Measurements from ENCODE around the gene CALN1. TPM values are rescaled to one million over a fixed set of nuclear protein-coding genes. Genes with fewer than 3 reads are reported as not detected.

CALN1 gene
- total and polyA plus RNA-seq, 4 donors, result 0.14 to 0.84 (median 0.24) TPM

DNA sequence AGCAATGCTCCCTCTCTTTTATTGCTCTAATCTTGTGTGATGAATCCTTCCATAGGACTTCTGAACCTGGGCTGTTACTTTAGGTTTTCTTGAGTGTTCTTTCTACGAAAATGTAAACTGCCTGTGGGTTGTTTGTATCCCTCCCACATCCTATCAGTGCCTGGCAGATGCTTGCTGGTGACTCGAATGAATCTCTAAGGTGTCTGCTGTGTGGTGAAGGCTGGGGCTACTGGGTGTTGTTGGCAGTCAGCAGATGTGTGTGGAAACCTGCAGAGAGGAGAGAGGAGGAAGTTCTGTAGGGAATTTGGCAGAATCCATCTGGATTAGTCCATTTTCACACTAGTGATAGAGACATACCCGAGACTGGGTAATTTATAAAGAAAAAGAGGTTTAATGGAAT is 639.4 kb downstream of the CALN1 start (continued):
- TF ChIP-seq YY1 (IDR thresholded peaks at IDR 0.05), result no peak

DNA sequence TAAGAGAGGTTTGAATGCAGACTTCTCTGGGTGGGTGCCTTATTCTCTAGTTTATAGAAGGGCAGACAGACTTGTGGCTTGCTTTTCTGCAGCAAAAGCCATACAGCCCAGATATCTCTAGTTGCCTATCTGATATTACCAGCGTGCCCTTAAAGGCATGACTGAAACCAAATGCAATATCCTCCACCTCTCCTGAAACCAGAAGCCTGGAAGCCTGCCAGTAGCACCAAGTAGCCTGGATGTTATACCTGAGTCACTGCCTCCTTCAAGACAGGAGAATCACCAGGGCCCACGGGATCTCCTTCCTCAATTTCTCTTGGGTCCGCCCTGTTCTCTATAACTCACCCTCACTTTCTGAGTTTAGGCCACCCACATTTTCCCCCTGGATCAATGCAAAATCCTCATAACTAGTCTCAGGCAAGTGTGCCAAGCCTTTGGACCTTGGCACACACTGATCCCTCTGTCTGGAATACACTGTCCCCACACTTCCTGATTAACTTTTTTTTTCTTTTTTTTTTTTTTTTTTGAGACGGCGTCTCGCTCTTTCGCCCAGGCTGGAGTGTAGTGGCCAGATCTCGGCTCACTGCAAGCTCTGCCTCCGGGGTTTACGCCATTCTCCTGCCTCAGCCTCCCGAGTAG is 641.8 kb downstream of the CALN1 start:
- TF ChIP-seq RAD21 (IDR thresholded peaks at IDR 0.05) (no peak), HNF4A (conservative IDR thresholded peaks at IDR 0.05) (no peak)
- Histone ChIP-seq H3K4me1 (ENCODE audit: control insufficient read depth in 4 of 4, insufficient read depth in 4 of 4, low read length in 3 of 4) (no peaks in the 10 kb centered on the region), H3K27me3 (ENCODE audit: control insufficient read depth in 4 of 4, insufficient read depth in 4 of 4, low read length in 3 of 4) (no peaks in the 10 kb centered on the region), H3K4me3 (ENCODE audit: low read depth in 1 of 3, low read length in 3 of 3) (no peak overlapping the region), H3K9me3 (ENCODE audit: control insufficient read depth in 4 of 4, low read length in 3 of 4) (no peaks in the 10 kb centered on the region), H3K36me3 (ENCODE audit: control insufficient read depth in 4 of 4, insufficient read depth in 3 of 4, low read depth in 1 of 4, low read length in 3 of 4) (no peaks in the 10 kb centered on the region), H3K27ac (ENCODE audit: low read depth in 1 of 2, low read length in 2 of 2) (no peak overlapping the region), H3K9ac (ENCODE audit: low read depth in 1 of 2, low read length in 2 of 2) (no peak overlapping the region)
- 86% methylated on average over 11 of the region's 11 CpGs for WGBS
- no peak for DNase-seq (ENCODE audit: low spot score)

DNA sequence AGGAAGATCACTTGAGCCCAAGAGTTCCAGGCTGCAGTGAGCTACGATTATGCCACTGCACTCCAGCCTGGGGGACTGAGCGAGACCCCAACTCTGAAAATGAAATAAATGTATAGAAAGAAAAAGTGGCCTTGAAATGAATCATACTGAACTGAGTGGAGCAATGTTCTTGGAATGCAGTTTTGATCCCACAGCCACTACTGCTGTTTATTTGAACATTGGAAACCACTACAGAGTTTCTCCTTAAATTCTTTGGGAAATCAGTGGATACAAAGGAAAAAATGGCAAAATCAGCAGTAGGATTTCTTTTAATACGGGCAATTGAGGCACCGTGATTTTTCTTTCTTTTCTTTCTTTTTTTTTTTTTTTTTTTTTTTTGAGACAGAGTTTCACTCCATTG is 642.8 kb downstream of the CALN1 start:
- 88% methylated on average over 4 of the region's 4 CpGs for WGBS
- no peak overlapping the region for H3K27ac ChIP-seq (ENCODE audit: low read depth in 1 of 2, low read length in 2 of 2)
- H3K4me1 ChIP-seq (ENCODE audit: control insufficient read depth in 4 of 4, insufficient read depth in 4 of 4, low read length in 3 of 4), result no peaks in the 10 kb centered on the region

More for the DNA sequence above, 642.8 kb downstream of the CALN1 start:
- Histone ChIP-seq H3K27me3 (ENCODE audit: control insufficient read depth in 4 of 4, insufficient read depth in 4 of 4, low read length in 3 of 4) (no peaks in the 10 kb centered on the region), H3K9ac (ENCODE audit: low read depth in 1 of 2, low read length in 2 of 2) (no peak overlapping the region), H3K9me3 (ENCODE audit: control insufficient read depth in 4 of 4, low read length in 3 of 4) (no peaks in the 10 kb centered on the region), H3K4me3 (ENCODE audit: low read depth in 1 of 3, low read length in 3 of 3) (no peak overlapping the region), H3K36me3 (ENCODE audit: control insufficient read depth in 4 of 4, insufficient read depth in 3 of 4, low read depth in 1 of 4, low read length in 3 of 4) (no peaks in the 10 kb centered on the region)
- TF ChIP-seq RAD21 (IDR thresholded peaks at IDR 0.05) (no peak), HNF4G (IDR thresholded peaks at IDR 0.05) (no peak), GABPA (IDR thresholded peaks at IDR 0.05 in 1 of 2, conservative IDR thresholded peaks at IDR 0.05 in 1 of 2) (no peak), SP1 (IDR thresholded peaks at IDR 0.05) (no peak), HNF4A (conservative IDR thresholded peaks at IDR 0.05) (no peak), YY1 (IDR thresholded peaks at IDR 0.05) (no peak), EGR1 (IDR thresholded peaks at IDR 0.05; ENCODE audit: low read depth in 2 of 2) (no peak), NR2F2 (IDR thresholded peaks at IDR 0.05) (no peak), TAF1 (conservative IDR thresholded peaks at IDR 0.05) (no peak), JUND (IDR thresholded peaks at IDR 0.05) (no peak), FOXA1 (IDR thresholded peaks at IDR 0.05) (no peak)
- TF ChIP-seq, protein P1, sequence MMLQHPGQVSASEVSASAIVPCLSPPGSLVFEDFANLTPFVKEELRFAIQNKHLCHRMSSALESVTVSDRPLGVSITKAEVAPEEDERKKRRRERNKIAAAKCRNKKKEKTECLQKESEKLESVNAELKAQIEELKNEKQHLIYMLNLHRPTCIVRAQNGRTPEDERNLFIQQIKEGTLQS (IDR thresholded peaks at IDR 0.05), result no peak
- TF ChIP-seq, protein P2, sequence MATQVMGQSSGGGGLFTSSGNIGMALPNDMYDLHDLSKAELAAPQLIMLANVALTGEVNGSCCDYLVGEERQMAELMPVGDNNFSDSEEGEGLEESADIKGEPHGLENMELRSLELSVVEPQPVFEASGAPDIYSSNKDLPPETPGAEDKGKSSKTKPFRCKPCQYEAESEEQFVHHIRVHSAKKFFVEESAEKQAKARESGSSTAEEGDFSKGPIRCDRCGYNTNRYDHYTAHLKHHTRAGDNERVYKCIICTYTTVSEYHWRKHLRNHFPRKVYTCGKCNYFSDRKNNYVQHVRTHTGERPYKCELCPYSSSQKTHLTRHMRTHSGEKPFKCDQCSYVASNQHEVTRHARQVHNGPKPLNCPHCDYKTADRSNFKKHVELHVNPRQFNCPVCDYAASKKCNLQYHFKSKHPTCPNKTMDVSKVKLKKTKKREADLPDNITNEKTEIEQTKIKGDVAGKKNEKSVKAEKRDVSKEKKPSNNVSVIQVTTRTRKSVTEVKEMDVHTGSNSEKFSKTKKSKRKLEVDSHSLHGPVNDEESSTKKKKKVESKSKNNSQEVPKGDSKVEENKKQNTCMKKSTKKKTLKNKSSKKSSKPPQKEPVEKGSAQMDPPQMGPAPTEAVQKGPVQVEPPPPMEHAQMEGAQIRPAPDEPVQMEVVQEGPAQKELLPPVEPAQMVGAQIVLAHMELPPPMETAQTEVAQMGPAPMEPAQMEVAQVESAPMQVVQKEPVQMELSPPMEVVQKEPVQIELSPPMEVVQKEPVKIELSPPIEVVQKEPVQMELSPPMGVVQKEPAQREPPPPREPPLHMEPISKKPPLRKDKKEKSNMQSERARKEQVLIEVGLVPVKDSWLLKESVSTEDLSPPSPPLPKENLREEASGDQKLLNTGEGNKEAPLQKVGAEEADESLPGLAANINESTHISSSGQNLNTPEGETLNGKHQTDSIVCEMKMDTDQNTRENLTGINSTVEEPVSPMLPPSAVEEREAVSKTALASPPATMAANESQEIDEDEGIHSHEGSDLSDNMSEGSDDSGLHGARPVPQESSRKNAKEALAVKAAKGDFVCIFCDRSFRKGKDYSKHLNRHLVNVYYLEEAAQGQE (IDR thresholded peaks at IDR 0.05), result no peak
- TF ChIP-seq, protein P3, sequence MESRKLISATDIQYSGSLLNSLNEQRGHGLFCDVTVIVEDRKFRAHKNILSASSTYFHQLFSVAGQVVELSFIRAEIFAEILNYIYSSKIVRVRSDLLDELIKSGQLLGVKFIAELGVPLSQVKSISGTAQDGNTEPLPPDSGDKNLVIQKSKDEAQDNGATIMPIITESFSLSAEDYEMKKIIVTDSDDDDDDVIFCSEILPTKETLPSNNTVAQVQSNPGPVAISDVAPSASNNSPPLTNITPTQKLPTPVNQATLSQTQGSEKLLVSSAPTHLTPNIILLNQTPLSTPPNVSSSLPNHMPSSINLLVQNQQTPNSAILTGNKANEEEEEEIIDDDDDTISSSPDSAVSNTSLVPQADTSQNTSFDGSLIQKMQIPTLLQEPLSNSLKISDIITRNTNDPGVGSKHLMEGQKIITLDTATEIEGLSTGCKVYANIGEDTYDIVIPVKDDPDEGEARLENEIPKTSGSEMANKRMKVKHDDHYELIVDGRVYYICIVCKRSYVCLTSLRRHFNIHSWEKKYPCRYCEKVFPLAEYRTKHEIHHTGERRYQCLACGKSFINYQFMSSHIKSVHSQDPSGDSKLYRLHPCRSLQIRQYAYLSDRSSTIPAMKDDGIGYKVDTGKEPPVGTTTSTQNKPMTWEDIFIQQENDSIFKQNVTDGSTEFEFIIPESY (IDR thresholded peaks at IDR 0.05), result no peak
- TF ChIP-seq, protein P4, sequence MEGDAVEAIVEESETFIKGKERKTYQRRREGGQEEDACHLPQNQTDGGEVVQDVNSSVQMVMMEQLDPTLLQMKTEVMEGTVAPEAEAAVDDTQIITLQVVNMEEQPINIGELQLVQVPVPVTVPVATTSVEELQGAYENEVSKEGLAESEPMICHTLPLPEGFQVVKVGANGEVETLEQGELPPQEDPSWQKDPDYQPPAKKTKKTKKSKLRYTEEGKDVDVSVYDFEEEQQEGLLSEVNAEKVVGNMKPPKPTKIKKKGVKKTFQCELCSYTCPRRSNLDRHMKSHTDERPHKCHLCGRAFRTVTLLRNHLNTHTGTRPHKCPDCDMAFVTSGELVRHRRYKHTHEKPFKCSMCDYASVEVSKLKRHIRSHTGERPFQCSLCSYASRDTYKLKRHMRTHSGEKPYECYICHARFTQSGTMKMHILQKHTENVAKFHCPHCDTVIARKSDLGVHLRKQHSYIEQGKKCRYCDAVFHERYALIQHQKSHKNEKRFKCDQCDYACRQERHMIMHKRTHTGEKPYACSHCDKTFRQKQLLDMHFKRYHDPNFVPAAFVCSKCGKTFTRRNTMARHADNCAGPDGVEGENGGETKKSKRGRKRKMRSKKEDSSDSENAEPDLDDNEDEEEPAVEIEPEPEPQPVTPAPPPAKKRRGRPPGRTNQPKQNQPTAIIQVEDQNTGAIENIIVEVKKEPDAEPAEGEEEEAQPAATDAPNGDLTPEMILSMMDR (IDR thresholded peaks at IDR 0.05; ENCODE audit: low read depth, low read length, missing input control), result no peak
- no peak for DNase-seq (ENCODE audit: low spot score)

All from liver (tissue), 9 donors.